ENCODE results near the gene ARHGEF12.
"Not testable (repeated sequence)": the region's sequence is repeated elsewhere in the genome, so short reads cannot be mapped to it uniquely, and the experiment has no call there.

ARHGEF12 gene

GRCh38 chr11:120499859-120500258, 163.6 kb downstream of the ARHGEF12 start:
- TF ChIP-seq, protein P1, sequence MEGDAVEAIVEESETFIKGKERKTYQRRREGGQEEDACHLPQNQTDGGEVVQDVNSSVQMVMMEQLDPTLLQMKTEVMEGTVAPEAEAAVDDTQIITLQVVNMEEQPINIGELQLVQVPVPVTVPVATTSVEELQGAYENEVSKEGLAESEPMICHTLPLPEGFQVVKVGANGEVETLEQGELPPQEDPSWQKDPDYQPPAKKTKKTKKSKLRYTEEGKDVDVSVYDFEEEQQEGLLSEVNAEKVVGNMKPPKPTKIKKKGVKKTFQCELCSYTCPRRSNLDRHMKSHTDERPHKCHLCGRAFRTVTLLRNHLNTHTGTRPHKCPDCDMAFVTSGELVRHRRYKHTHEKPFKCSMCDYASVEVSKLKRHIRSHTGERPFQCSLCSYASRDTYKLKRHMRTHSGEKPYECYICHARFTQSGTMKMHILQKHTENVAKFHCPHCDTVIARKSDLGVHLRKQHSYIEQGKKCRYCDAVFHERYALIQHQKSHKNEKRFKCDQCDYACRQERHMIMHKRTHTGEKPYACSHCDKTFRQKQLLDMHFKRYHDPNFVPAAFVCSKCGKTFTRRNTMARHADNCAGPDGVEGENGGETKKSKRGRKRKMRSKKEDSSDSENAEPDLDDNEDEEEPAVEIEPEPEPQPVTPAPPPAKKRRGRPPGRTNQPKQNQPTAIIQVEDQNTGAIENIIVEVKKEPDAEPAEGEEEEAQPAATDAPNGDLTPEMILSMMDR (conservative IDR thresholded peaks at IDR 0.05; ENCODE audit: low read depth, low read length), result no peak
- no peak overlapping the region for H3K4me3 ChIP-seq (ENCODE audit: low read length)

DNA sequence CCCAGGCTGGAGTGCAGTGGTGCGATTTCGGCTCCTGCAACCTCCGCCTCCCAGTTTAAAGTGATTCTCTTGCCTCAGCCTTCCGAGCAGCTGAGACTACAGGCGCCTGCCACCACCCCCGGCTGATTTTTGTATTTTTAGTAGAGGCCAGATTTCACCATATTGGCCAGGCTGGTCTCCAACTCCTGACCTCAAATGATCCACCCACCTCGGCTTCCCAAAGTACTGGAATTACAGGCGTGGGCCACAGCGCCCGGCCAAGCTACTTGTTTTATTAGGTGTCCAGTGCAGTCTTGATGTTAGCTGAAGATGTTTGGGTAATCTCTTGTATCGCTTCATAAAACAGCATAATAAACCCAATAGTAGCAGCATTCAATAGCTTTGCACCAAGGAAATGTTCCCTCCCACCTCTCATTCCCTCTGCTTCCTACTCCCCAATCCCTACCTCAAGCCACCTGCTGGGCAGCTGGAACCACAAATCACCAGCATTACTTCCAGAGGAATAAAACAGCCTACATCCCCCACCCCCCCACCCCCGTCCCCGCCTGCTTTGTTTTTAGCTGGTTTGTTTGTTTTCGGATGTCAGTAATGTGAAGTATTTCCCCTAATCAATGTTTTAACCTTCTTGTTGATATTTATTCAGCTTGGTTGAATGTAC, 164.3 kb downstream of the ARHGEF12 start:
- TF ChIP-seq, protein P1 (conservative IDR thresholded peaks at IDR 0.05; ENCODE audit: low read depth, low read length), result no peak
- no peak overlapping the region for H3K4me3 ChIP-seq (ENCODE audit: low read length)
- DNase-seq (ENCODE audit: low read depth), result no peak

More at GRCh38 chr11:120499859-120500258, 163.6 kb downstream of the ARHGEF12 start:
- no peak for DNase-seq (ENCODE audit: low read depth)

- no peak overlapping the region for H3K4me3 ChIP-seq (ENCODE audit: low read length)
- TF ChIP-seq, protein P1 (conservative IDR thresholded peaks at IDR 0.05; ENCODE audit: low read depth, low read length), result no peak
- DNase-seq (ENCODE audit: low read depth), result no peak
Measured at GRCh38 chr11:120501440-120501839, 165.2 kb downstream of the ARHGEF12 start.

DNA sequence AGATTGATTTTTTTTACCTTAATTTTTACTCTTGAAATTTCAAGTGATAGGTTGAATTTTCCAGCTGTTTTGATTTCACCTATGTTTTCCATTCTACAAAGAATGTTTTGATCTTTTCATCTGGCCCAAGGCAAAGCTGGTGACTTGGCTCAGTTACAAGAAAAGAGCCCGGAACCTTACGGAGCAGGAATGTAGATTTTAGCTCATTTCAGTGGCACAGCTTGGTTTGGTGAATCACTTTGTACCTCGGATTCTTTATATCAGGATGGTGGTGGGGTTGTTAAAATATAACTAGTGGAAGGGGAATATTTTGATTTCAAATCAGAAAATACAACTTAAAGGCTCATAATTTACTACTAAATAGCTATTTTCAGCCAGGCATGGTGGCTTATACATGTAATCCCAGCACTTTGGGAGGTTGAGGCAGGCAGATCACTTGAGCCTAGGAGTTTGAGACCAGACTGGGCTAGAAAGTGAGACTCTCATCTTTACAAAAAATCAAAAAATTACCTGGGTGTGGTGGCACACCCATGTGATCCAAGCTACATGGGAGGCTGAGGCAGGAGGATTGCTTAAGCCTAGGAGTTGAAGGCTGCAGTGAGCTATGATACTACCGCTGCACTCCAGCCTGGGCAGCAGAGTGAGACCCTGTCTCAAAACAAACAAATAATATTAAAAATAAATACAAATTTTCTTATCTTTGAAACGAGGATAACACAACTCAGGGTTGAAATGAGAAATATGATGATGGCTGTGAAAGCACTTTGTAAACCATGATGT, 166.0 kb downstream of the ARHGEF12 start:
- TF ChIP-seq, protein P1 (conservative IDR thresholded peaks at IDR 0.05; ENCODE audit: low read depth, low read length), result no peak
- H3K4me3 ChIP-seq (ENCODE audit: low read length), result no peak overlapping the region
- DNase-seq (ENCODE audit: low read depth), result no peak

DNA sequence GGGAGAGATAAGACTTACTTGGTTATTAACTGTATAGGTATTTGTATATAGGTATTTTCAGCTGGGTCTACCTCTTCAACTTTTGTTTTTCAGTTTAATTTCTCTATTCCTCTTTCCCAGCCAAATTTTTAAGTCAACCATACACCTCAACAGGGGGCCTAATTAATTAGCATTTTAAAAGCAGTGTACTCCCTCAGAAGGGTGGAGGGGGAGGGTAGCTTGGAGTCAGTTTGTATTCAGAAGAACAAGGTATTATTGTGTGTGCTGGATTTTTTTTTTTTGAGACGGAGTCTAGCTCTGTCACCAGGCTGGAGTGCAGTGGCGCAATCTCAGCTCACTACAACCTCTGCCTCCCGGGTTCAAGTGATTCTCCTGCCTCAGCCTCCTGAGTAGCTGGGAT, 167.3 kb downstream of the ARHGEF12 start:
- DNase-seq (ENCODE audit: low read depth); H3K4me3 ChIP-seq (ENCODE audit: low read length): not testable (repeated sequence)

- TF ChIP-seq, protein P1 (conservative IDR thresholded peaks at IDR 0.05; ENCODE audit: low read depth, low read length), result no peak
- DNase-seq (ENCODE audit: low read depth), result no peak
- H3K4me3 ChIP-seq (ENCODE audit: low read length), result no peak overlapping the region
Measured at GRCh38 chr11:120505801-120506425, 169.7 kb downstream of the ARHGEF12 start.

GRCh38 chr11:120509346-120510053, 173.3 kb downstream of the ARHGEF12 start:
- DNase-seq (ENCODE audit: low read depth), result no peak
- no peak overlapping the region for H3K4me3 ChIP-seq (ENCODE audit: low read length)
- TF ChIP-seq, protein P1 (conservative IDR thresholded peaks at IDR 0.05; ENCODE audit: low read depth, low read length), result no peak
